ENCODE results near the gene MAP2K2.

- TF ChIP-seq POLR2AphosphoS5 (IDR thresholded peaks at IDR 0.05; ENCODE audit: borderline replicate concordance, low read depth, low read length) (no peak; the same call in 1 of the 2 replicates), EZH2 (IDR thresholded peaks at IDR 0.05) (no peak), FOXP2 (optimal IDR thresholded peaks at IDR 0.05; ENCODE audit: control extremely low read depth, extremely low read length, insufficient read depth) (no peak)
Observed at GRCh38 chr19:4087787-4088679, 35.9 kb downstream of the MAP2K2 start.

Measured in SK-N-MC (cell line).